HG03520 (cell line): ENCODE measurements around the gene CCDC142.
"Not testable (repeated sequence)": the region's sequence is repeated elsewhere in the genome, so short reads cannot be mapped to it uniquely, and the experiment has no call there.

Experiments used
- ATAC-seq: cut with Tn5 transposase; IDR thresholded peaks from one replicate; pipeline ENCODE4 v1.9.1; 2021; ENCODE audit warnings: mild to moderate bottlenecking, moderate library complexity; ENCODE audit not compliant: unreplicated experiment

The CCDC142 gene

DNA sequence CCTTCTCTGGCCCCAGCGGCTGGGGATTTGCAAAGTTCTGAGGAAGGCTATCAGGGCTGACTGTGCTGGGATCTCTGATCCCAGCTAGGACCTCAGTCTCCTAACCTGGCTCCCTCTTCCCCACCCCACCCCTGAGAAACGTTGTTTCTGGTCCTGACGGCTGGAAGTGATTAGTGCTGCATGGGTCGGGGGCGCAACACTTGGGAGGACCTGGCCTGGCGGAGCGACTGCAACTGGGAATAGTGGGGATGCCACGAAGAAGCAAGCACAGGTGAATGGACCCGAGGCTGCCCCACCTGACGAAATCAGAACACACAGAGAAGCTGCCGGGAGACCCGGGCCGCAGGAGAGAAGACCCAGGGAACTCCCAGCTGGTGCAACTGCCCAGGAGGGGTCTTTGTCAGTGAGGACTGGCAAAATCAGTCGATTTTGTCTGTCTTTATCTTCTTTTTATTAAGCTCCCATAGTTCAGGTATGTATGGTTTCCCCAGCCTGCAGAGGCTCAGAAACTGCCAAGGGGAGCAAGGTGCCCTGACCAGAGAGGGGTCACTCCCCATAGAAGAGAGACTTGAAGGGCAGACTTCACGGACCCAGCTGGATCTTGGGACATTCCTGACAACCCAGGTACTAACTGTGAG is 17.3 kb upstream of the CCDC142 start:
- no peak for ATAC-seq

DNA sequence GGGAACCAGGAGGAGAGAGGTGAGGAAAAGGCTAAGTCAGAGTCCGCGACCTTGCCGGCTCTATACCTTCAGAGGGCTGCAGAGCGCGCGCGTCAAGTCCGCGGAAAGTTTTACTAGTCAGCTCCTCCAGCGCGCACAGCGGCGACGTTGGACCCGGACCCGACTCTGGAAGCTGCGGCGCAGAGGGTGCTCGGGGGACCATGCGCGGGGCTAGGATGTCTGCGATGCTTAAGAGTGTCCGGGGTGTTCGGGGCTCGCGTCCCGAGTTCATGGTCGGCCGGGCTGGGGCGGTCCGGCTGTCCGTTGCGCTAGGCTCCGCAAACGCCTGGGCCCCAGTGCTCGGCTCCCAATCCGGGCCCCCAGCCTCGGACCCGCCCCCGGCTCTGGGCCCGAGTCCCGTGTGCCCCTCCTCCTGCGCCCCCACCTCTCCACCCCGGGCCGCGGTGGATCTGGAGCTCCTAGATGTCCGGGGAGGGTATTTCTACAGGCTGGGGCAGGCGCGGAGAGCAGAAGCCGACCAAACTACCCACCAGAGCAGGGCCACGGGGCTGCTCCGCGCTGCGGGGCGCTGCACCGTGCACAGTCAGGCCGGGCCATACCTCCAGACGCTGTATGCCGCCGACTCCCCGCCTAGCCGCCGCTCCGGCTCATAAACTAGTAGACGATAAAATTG is 16.6 kb upstream of the CCDC142 start, which contains the start of gene LBX2:
Gene LBX2, minus strand, starts transcription at position 337 of the 673 bp plus-strand sequence. Its CDS starts 66 bp downstream, at position 271.
- no peak for ATAC-seq

DNA sequence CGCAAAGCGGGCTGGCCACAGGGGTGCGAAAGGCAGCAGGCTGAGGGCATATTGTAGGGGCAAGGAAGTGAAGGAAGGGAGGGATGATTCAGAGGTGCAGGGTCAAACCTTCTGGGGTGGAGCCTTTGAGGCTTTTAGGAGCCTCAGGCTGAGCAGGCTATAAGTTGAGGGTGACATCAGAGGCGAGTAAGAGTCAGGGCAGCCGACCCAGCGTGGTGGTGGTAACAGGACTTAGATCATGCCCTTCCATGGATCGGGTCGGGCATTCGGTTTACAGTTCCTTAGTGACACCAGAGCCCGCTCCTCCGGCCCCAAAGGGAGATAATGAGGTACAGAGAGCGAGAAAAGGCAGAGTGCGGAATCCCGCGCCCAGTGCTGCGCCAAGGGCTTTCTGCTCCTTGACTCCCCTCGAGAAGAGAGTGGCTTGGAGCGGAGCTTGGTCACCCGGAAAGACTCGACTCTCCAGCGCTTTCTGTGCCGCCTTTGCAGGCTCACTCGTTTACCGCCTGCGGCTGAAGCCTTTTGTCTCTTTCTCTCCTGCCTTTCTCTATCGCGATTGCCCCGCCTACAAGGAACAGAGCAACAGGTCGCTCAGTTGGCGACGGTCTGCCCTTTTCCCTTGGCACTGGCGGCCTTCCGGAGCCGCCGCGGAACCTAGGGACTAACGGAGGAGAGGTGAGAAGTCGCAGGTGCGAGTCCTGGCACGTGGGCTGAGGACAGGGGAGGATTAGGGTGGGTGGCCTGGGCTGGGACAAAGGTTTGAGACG is 15.9 kb upstream of the CCDC142 start:
- ATAC-seq, result no peak

DNA sequence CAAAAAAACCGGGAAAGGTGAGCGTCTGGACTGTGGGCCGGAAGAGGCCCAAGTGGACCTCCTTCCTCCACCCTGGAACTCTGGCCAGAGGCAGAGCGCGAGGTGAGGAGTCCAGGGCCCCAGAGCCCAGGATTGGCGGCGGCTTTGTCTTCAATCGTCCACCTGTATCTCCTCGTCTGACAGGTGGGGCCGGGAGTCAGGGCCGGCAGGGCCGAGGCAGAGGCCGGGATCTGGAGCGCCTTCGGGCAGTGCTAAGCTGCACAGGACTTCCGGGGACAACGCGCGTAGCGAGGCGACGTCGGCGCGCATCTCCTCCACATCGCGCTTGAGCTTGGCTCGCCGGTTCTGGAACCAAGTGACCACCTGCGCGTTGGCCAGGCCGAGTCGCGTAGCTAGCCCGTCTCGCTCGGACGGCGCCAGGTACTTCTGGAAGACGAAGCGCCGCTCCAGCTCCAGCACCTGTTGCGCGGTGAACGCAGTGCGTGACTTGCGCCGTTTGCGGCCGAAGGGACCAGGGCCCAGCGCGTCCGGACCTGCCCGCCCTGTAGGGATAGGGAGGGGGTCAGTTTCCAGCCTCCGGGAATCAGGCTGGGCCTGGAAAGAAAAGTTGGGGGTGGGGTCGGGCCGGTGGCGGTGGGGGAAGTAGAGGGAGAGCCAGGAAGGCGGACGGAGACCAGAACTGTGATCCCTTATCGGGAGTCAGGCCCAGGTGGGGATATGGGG is 15.1 kb upstream of the CCDC142 start:
- no peak for ATAC-seq

- no peak for ATAC-seq
Measured at GRCh38 chr2:74496997-74497776, 14.4 kb upstream of the CCDC142 start.

DNA sequence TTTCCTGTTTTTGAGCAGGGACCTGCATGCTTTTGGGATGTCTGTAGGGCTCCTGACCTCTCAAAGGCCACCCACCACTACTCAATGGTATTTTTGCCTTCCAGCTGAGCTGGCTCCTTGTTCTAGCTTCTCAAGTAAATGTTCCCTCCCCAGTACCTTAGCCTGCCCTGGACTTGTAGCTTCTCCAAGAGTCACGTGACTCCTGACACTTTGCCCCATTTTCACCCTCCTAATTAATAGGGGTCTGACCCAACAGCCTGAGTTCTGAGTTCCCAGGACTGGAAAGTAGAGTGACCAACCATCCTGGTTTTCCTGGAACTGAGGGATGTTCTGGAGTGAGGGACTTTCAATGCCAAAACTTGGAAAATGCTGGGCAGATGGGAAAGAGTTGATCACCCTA is 12.6 kb upstream of the CCDC142 start:
- no peak for ATAC-seq

GRCh38 chr2:74493546-74493945 is 10.7 kb upstream of the CCDC142 start:
- ATAC-seq, result no peak

DNA sequence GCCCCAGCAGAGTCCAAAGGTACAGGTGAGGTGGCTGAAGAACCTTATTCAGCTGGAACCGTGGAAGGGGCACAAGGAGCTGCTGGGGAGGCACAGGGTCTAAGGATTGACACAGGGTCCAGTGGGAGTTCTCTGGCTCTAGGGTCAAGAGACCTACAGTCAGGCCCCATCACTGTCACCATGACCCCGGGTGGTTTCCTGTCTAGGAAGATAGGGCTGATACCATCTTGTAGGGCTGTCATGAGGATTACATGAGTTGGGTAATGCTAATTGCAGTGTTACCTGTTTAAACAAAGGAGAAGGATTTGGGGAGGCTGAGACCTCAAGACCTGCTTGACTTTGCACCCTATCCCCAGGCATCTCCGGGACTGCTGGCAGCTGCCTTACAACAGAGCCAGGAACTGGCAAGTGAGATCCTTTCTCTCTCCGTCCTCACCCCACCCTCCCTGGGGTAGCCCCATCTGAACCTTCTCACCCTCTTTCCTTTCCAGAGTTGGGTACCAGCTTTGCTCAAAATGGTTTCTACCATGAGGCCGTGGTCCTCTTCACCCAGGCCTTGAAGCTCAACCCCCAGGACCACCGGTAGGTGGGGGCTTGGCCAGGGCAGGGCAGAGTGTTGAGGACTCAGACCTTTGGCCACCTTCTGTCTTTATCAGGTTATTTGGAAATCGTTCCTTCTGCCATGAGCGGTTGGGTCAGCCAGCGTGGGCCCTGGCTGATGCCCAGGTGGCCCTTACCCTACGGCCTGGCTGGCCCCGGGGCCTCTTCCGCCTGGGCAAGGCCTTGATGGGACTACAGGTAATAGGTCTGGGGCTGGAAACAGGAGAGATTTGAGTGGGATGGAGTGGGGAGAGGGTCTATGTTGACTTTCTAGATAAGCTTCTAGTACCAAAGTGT is 9.1 kb upstream of the CCDC142 start:
- ATAC-seq, result no peak

DNA sequence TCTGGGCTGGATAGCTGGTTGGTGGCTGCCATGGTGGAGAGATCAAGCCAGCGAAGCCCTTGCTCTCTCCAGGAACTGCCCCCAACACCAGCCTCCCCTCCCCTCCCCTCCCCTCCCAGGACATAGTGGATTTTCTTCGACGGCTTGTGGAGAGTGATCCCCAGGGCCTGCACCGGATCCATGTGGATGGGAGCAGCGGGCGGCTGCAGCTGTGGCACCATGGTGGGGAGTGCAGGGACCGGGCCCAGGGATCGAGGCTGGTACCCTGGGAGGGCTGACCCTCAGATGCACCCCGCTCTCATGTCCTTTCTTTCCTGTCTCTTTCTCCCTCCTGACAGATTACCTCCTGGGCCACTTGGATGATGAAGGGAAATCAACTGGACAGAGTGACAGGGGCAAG is 7.1 kb upstream of the CCDC142 start:
- no peak for ATAC-seq

DNA sequence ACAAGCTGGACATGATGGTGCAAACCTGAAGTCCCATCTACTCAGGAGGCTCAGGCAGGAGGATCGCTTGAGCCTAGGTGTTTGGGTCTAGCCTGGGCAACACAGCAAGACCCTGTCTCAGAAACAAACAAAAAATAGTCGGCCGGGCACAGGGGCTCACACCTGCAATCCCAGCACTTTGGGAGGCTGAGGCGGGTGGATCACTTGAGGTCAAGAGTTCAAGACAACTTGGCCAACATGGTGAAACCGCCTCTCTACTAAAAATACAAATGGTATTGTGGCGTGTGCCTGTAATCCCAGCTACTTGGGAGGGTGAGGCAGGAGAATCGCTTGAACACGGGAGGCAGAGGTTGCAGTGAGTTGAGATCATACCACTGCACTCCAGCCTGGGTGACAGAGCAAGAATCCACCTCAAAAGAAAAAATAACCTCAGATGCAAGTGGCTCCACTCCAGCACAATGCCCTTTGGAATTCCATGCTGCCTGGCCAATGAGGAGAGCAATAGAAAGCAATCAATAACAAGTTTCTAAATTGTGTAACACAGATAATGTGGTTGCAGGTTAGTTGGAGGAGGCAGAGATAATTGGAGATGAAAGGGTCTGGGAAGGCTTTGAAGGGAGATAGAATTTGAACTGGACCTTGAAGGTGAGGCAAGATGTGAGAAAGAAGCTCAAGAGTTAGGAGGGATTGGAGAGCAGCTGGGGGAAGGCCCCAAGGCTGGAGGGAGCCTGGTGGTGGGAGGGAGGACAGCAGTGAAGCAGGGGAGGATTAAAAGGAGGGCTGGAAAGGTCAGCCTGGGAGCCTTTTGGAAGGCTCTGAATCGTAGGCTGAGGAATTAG is 6.1 kb upstream of the CCDC142 start:
- no peak for ATAC-seq

DNA sequence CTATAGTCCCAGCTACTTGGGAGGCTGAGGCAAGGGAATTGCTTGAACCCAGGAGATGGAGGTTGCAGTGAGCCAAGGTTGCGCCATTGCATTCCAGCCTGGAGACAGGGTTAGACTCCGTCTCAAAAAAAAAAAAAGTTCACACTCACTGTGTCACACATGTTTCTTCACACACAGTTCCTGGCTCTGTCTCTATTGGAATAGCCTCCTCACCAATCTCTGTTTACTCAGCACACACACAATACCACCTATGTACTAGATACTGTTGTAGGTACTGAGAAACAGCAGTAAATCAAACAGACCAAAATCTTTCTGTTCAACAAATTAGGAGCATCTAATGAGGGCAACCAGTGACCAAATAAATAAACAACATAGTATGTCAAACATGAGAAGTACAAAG is 3.3 kb upstream of the CCDC142 start:
- ATAC-seq, result no peak

DNA sequence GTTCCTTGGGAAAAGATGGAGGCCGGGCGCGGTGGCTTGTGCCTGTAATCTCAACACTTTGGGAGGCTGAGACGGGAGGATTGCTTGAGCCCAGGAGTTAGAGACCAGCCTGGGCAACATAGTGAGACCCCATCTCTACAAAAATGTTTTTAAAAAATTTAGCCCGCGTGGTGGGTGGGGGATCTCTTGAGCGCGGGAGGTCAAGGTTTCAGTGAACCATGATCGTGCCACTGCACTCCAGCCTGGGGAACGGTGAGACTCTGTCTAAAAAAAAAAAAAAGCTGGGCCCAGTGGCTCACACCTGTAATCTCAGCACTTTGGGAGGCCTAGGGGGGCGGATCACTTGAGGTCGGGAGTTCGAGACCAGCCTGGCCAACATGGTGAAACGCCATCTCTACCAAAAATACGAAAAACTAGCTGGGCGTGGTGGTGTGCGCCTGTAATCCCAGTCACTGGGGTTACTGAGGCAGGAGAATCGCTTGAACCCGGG is 922 bp upstream of the CCDC142 start:
- ATAC-seq, result not testable (repeated sequence)

DNA sequence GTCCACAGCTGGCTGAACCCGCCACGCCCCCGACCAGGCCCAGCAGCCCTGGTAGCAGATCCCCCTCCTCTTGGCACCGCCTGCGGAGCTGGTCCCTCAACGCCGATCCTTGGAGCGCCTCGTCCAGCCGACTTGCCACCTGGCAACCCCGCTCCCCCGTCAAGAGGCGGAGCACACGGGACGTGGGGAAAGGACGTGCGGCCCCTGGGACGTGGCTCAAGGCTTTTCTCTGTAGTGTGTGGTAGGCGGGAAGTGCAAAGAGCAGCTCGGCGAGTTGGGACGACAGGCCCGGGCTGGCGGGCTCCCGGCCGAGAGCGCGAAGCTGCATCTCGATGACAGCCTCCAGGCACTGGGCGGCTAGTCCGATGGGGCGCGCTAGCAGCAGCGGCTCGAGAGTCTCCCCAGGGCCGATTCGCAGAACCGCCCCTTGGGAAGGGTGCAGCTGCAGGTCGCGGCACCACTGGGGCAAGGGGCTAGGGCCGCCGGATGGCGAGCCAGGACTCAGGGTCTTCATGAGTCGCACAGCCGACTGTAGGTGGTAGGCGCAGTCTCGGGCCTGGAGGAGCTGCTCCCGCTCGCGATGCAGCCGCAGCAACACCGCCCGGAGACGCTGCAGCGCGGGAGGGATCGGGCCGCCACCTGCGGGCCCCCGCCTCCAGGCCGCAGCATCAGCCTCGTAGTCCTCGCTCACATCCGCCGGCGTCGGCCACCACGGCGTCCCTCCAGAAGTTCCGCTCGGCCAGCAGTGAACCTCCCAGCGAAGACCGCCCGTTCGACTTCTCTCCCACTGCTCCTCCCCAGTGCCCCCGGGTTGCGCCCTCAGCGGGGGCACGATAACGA is 617 bp downstream of the CCDC142 start:
- peak; percentile 29 for ATAC-seq

DNA sequence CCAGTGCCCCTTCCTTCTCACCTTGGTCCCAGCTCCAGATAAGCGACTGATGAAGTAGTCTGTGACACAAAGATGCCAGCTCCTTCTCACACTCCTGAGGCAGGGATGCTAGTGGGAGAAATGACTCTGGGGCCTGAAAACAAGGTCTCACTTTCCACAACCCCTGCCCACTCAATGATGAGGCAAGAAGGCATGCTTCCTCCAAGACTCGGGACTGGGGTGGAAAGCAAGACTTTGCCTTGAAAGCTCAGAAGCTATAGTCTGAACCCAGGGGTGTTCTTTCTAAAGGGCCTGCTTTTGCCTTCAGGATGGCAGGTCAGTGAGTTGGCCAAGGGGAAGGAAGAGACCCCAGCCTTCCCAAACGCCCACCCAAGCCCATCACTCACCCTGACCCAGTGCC is 1.4 kb downstream of the CCDC142 start:
- ATAC-seq, result no peak

- ATAC-seq, result no peak
Measured at GRCh38 chr2:74474899-74475298, 7.9 kb downstream of the CCDC142 start.

- ATAC-seq, result no peak
Measured at GRCh38 chr2:74474481-74474880, 8.3 kb downstream of the CCDC142 start.

GRCh38 chr2:74472945-74473258 is 9.9 kb downstream of the CCDC142 start:
- ATAC-seq, result peak; percentile 4
